ENCODE data around the gene PLEKHG3.

- TF ChIP-seq CTCF (conservative IDR thresholded peaks at IDR 0.05; ENCODE audit: low read length) (no peak), EZH2phosphoT487 (IDR thresholded peaks at IDR 0.05; ENCODE audit: borderline replicate concordance) (no peak)
These were observed 15.4 kb downstream of the PLEKHG3 start for GRCh38 chr14:64719601-64720000.

All from Loucy (cell line).